Esophagus squamous epithelium (tissue), 5 donors: ENCODE measurements around the gene TSEN54. TPM values are rescaled to one million over a fixed set of nuclear protein-coding genes. Genes with fewer than 3 reads are reported as not detected.

ENCODE experiments used
- DNase-seq: peaks from one replicate; lab custom pipeline; 2025; lab: John Stamatoyannopoulos, UW
- H3K27ac ChIP-seq, 4 donors: fragments of 200-600 bp; sonication (generic); one replicate each; pipeline ENCODE4 v1.5.1; 2016 to 2019; ENCODE audit warnings: mild to moderate bottlenecking in 1 of 4
- H3K27me3 ChIP-seq, 4 donors: fragments of 200-600 bp; sonication (generic); 1 replicate in 3 of 4; 2 replicates in 1 of 4; pipeline versions ENCODE4 v1.5.1 to v1.6.0; 2017 to 2021; ENCODE audit warnings: antibody characterized with exemption in 1 of 4
- H3K36me3 ChIP-seq, 3 donors: fragments of 200-600 bp; sonication (generic); one replicate each; pipeline ENCODE4 v1.5.1; 2016 to 2019
- H3K4me1 ChIP-seq, 3 donors: fragments of 200-600 bp; sonication (generic); one replicate each; pipeline ENCODE4 v1.5.1; 2017 to 2019
- H3K4me3 ChIP-seq, 4 donors: fragments of 200-600 bp; sonication (generic); 1 replicate in 3 of 4; 2 replicates in 1 of 4; pipeline ENCODE4 v1.5.1; 2016 to 2019; ENCODE audit warnings: mild to moderate bottlenecking in 2 of 4, moderate library complexity in 1 of 4
- H3K9me3 ChIP-seq, 3 donors: fragments of 200-600 bp; sonication (generic); one replicate each; pipeline ENCODE4 v1.5.1; 2016 to 2019
- POLR2A ChIP-seq, 4 donors: fragments of 450-650 bp; IDR thresholded peaks; one replicate each; pipeline ENCODE4 v1.6.1; 2017; ENCODE audit warnings: antibody characterized with exemption in 4 of 4, mild to moderate bottlenecking in 4 of 4, moderate library complexity in 3 of 4
- WGBS, 2 donors: methylation state at CpG; one replicate each; pipeline ENCODE4 v1.1.5; 2018; 5-methylcytosine and 5-hydroxymethylcytosine counted together
- intact Hi-C: fragments of 100-400 bp; cut with DNase I; formaldehyde crosslinking; loops from one replicate; pipeline ENCODE4 v1.15.0; 2022
- total RNA-seq, 4 donors: library from RNA; depleted of rRNA; stranded (reverse); fragments of >200 nt; gene quantifications; one replicate each; pipeline ENCODE4 v1.1.0, GENCODE V29; 2016
- TF ChIP-seq, protein P1 (sequence below), 6 experiments: fragments of 450-650 bp in 4 of 6; fragments of 200-600 bp in 2 of 6; sonication (generic) in 2 of 6; IDR thresholded peaks; one replicate each; pipeline ENCODE4 v1.5.1; 2016 to 2019; ENCODE audit warnings: antibody characterized with exemption in 6 of 6, mild to moderate bottlenecking in 4 of 6, moderate library complexity in 4 of 6
- donor health status: DM: yes; HTN: yes; CAD: no.

TSEN54 gene
- total RNA-seq, 4 donors from 2014 or later, result 18.3 to 33.2 (median 23.1) TPM

DNA sequence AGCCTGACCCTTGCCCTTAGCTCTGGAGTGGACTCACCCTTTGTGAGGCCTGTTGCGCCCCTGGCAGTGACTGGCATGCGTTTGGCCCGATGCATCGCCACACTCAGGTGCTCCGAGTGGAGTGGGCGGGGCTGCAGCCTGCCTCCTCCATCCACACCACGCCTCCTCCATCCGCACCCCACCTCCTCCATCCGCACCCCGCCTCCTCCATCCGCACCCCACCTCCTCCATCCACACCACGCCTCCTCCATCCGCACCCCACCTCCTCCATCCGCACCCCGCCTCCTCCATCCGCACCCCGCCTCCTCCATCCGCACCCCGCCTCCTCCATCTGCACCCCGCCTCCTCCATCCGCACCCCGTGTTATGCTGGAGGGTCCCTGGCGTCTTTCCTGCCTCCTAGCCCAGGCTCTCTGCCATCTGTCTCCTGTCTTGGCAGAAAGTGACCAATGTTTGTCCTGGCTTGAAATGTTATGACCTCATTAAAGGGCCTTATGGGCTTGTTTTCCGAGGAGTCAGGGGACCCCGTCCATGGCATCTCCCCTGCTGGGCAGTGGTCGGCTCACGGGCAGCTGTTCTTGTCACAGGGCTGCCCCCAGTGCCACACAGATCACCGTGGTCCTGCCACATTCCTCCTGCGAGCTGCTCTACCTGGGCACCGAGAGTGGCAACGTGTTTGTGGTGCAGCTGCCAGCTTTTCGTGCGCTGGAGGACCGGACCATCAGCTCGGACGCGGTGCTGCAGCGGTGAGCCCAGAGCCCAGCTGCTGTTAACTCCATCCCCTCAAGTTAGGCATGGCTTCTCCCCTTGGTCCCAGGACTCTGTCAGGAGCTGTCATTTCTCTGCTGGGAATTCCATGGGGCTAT is 42.6 kb downstream of the TSEN54 start:
- TF ChIP-seq, protein P1, sequence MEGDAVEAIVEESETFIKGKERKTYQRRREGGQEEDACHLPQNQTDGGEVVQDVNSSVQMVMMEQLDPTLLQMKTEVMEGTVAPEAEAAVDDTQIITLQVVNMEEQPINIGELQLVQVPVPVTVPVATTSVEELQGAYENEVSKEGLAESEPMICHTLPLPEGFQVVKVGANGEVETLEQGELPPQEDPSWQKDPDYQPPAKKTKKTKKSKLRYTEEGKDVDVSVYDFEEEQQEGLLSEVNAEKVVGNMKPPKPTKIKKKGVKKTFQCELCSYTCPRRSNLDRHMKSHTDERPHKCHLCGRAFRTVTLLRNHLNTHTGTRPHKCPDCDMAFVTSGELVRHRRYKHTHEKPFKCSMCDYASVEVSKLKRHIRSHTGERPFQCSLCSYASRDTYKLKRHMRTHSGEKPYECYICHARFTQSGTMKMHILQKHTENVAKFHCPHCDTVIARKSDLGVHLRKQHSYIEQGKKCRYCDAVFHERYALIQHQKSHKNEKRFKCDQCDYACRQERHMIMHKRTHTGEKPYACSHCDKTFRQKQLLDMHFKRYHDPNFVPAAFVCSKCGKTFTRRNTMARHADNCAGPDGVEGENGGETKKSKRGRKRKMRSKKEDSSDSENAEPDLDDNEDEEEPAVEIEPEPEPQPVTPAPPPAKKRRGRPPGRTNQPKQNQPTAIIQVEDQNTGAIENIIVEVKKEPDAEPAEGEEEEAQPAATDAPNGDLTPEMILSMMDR (IDR thresholded peaks at IDR 0.05), result no peak
- no peak for TF ChIP-seq POLR2A (IDR thresholded peaks at IDR 0.05)
- Histone ChIP-seq H3K9me3 (no peaks in the 10 kb centered on the region), H3K27me3 (no peaks in the 10 kb centered on the region), H3K36me3 (peaks cover 4 to 62% (median 12%) of the 10 kb centered on the region in 3 donors), H3K4me1 (peaks cover 0 to 10% (median 0%) of the 10 kb centered on the region in 3 donors), H3K27ac (no peak overlapping the region), H3K4me3 (no peak overlapping the region)
- no peak for DNase-seq
- intact Hi-C loops, result no loop called here
- 86 to 95% methylated on average over 12 to 19 of the region's 38 CpGs for WGBS, 2 donors

DNA sequence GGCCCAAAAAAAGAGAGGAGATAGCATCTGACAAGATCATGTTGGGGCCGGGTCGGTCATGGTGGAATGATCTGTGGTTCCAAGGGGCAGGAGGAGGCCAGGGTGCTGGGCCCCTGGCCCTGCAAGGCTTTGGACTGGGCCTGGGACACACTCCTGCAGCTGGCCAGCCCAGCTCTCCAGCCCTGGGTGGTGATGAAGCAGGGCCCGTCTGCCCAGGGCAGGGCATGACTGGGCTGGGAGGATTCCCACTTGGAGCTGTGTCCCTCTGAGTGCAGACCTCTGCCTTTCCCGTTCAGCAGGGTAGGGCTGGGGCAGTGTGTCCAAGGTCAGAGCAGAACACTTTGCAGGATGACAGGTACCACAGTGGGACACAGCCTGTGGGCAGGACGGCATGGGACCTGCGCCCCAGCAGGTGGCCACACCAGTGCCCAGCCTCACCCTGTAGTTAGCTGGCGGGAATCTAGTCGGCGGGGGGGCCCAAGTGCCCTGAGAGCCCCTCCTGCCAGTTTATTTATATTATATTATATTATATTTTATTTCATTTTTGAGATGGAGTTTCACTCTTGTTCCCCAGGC is 43.7 kb downstream of the TSEN54 start:
- no peak overlapping the region for H3K27ac ChIP-seq
- no peak for TF ChIP-seq POLR2A (IDR thresholded peaks at IDR 0.05)
- TF ChIP-seq, protein P1 (IDR thresholded peaks at IDR 0.05), result no peak

DNA sequence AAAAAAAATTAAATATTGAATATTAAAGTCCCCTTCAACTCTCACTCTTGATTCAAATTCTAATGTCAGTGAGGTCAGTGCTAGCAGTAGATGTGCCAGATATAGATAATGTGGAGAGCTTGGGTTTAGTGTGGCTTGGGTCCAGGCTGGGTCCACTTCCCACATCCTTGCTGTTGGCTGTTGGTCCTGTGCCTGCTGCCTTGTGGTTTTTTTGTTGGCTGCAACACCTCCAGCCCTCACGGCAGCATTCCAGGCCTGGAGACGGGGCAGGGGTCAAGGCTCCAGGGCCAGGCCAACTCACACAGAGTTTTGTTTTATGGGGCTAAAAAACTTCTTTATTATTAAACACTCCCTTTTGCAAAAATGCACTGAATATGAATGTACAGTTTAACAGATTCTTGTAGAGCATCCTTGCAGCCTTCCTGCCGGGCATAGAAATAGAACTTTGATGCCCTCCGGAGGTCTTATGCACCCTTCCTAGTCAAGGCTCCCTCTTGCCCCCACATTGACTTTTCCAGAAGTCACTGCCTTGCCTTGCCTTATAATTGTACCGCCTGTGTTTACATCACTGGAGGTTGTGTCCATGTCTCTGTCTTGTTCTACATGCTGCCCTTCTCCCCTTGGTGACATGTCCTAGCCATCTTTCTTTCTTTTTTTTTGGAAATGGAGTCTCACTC is 45.7 kb downstream of the TSEN54 start:
- Histone ChIP-seq H3K9me3 (no peaks in the 10 kb centered on the region), H3K27ac (no peak overlapping the region), H3K27me3 (no peaks in the 10 kb centered on the region), H3K36me3 (peaks cover 4 to 82% (median 13%) of the 10 kb centered on the region in 3 donors), H3K4me3 (no peak overlapping the region), H3K4me1 (peaks cover 0 to 31% (median 0%) of the 10 kb centered on the region in 3 donors)
- TF ChIP-seq, protein P1 (IDR thresholded peaks at IDR 0.05), result no peak
- no peak for TF ChIP-seq POLR2A (IDR thresholded peaks at IDR 0.05)
- no peak for DNase-seq
- WGBS, 2 donors, result 87 to 90% methylated on average over 4 to 5 of the region's 5 CpGs
- intact Hi-C loops, result no loop called here

More for the DNA sequence above, 43.7 kb downstream of the TSEN54 start:
- Histone ChIP-seq H3K9me3 (no peaks in the 10 kb centered on the region), H3K36me3 (peaks cover 4 to 72% (median 13%) of the 10 kb centered on the region in 3 donors), H3K4me1 (peaks cover 0 to 19% (median 0%) of the 10 kb centered on the region in 3 donors), H3K4me3 (no peak overlapping the region), H3K27me3 (no peaks in the 10 kb centered on the region)
- 78 to 89% methylated on average over 7 of the region's 9 CpGs for WGBS, 2 donors
- intact Hi-C loops, result no loop called here
- no peak for DNase-seq

DNA sequence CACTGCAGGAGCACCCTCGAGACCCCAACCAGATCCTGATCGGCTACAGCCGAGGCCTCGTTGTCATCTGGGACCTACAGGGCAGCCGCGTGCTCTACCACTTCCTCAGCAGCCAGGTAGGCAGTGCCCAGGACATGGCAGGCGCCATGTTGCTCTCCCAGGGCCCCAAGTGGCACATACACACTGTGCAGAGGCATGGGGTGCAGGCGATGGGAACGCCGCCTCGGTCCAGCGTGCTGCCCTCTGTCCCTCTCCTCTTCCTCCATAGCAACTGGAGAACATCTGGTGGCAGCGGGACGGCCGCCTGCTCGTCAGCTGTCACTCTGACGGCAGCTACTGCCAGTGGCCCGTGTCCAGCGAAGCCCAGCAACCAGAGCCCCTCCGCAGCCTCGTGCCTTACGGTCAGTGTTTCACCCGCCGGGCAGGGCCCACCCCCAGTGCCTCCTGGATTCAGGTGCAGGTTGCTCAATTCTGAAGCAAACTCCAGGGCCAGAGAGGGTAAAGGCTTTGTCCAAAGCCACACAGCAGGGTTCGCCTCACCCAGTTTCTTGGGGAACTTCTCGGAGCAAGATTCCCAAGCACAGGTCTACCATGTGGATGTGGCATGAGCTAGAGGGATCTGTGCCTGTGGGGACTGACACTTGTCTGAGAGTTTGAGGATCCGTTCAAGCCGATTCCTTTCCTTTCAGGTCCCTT is 46.9 kb downstream of the TSEN54 start:
- intact Hi-C loops, result no loop called here
- Histone ChIP-seq H3K9me3 (no peaks in the 10 kb centered on the region), H3K4me3 (no peak overlapping the region), H3K27ac (no peak overlapping the region), H3K4me1 (peaks cover 0 to 23% (median 0%) of the 10 kb centered on the region in 3 donors), H3K27me3 (no peaks in the 10 kb centered on the region), H3K36me3 (peaks cover 4 to 89% (median 18%) of the 10 kb centered on the region in 3 donors)
- no peak for DNase-seq
- TF ChIP-seq, protein P1 (IDR thresholded peaks at IDR 0.05), result no peak
- no peak for TF ChIP-seq POLR2A (IDR thresholded peaks at IDR 0.05)
- 74 to 89% methylated on average over 10 to 23 of the region's 28 CpGs for WGBS, 2 donors
